ENCODE results near the gene RFFL. TPM values are rescaled to one million over a fixed set of nuclear protein-coding genes. Genes with fewer than 3 reads are reported as not detected.

RFFL gene
- total RNA-seq, 4 donors from 2014 or later: 16.7 to 43.8 (median 30.8) TPM

- ATAC-seq: no peak
- Histone ChIP-seq H3K4me1 (peaks cover 2 to 34% (median 5%) of the 10 kb centered on the region in 3 donors), H3K36me3 (no peaks in the 10 kb centered on the region), H3K27ac (no peak overlapping the region), H3K9me3 (no peaks in the 10 kb centered on the region), H3K27me3 (no peaks in the 10 kb centered on the region), H3K4me3 (no peak overlapping the region)
- 67 to 84% methylated on average over 3 to 8 of the region's 8 CpGs for WGBS, 2 donors (ENCODE audit: low coverage in 1 of 2)
- TF ChIP-seq EP300 (IDR thresholded peaks at IDR 0.05): no peak
- TF ChIP-seq POLR2AphosphoS5 (IDR thresholded peaks at IDR 0.05): no peak
- no peak for TF ChIP-seq POLR2A (IDR thresholded peaks at IDR 0.05)
- TF ChIP-seq, protein P1, sequence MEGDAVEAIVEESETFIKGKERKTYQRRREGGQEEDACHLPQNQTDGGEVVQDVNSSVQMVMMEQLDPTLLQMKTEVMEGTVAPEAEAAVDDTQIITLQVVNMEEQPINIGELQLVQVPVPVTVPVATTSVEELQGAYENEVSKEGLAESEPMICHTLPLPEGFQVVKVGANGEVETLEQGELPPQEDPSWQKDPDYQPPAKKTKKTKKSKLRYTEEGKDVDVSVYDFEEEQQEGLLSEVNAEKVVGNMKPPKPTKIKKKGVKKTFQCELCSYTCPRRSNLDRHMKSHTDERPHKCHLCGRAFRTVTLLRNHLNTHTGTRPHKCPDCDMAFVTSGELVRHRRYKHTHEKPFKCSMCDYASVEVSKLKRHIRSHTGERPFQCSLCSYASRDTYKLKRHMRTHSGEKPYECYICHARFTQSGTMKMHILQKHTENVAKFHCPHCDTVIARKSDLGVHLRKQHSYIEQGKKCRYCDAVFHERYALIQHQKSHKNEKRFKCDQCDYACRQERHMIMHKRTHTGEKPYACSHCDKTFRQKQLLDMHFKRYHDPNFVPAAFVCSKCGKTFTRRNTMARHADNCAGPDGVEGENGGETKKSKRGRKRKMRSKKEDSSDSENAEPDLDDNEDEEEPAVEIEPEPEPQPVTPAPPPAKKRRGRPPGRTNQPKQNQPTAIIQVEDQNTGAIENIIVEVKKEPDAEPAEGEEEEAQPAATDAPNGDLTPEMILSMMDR (IDR thresholded peaks at IDR 0.05): no peak
Observed at GRCh38 chr17:35086931-35087573, 23.5 kb upstream of the RFFL start.

DNA sequence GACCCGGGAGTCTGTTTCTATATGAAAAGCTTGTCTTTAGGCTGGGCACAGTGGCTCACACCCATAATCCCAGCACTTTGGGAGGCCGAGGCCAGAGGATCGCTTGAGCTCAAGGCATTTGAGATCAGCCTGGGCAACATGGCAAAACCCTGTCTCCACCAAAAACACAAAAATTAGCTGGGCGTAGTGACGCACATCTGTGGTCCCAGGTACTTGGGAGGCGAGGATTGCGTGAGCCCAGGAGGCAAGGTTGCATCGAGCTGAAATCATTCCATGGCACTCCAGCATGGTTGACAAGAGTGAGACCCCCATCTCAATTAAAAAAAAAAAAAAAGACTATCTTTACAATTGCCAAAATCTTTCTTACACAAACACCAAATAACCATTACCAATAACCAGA is 22.7 kb upstream of the RFFL start:
- no peaks in the 10 kb centered on the region for H3K36me3 ChIP-seq
- no peak overlapping the region for H3K27ac ChIP-seq
- H3K4me1 ChIP-seq: peaks cover 5 to 43% (median 6%) of the 10 kb centered on the region in 3 donors
- H3K4me3 ChIP-seq: no peak overlapping the region
- WGBS, 2 donors (ENCODE audit: low coverage in 1 of 2): 84 to 97% methylated on average over 6 to 7 of the region's 8 CpGs
- no peak for ATAC-seq
- no peaks in the 10 kb centered on the region for H3K9me3 ChIP-seq
- no peaks in the 10 kb centered on the region for H3K27me3 ChIP-seq
- TF ChIP-seq POLR2AphosphoS5 (IDR thresholded peaks at IDR 0.05) (no peak), POLR2A (IDR thresholded peaks at IDR 0.05) (no peak), EP300 (IDR thresholded peaks at IDR 0.05) (no peak)
- TF ChIP-seq, protein P1 (IDR thresholded peaks at IDR 0.05): no peak

- H3K27ac ChIP-seq: no peak overlapping the region
- TF ChIP-seq, protein P1 (IDR thresholded peaks at IDR 0.05): no peak
- TF ChIP-seq POLR2AphosphoS5 (IDR thresholded peaks at IDR 0.05) (no peak), POLR2A (IDR thresholded peaks at IDR 0.05) (no peak), EP300 (IDR thresholded peaks at IDR 0.05) (no peak)
- H3K27me3 ChIP-seq: no peaks in the 10 kb centered on the region
- H3K9me3 ChIP-seq: no peaks in the 10 kb centered on the region
- H3K36me3 ChIP-seq: no peaks in the 10 kb centered on the region
- no peak for ATAC-seq
- peaks cover 5 to 45% (median 6%) of the 10 kb centered on the region in 3 donors for H3K4me1 ChIP-seq
- no peak overlapping the region for H3K4me3 ChIP-seq
- 53 to 56% methylated on average over 2 of the region's 2 CpGs for WGBS, 2 donors (ENCODE audit: low coverage in 1 of 2)
Observed at GRCh38 chr17:35084987-35085386, 21.5 kb upstream of the RFFL start.

- Histone ChIP-seq H3K27ac (no peak overlapping the region), H3K27me3 (no peaks in the 10 kb centered on the region), H3K4me1 (peaks cover 4 to 34% (median 6%) of the 10 kb centered on the region in 3 donors), H3K4me3 (no peak overlapping the region), H3K36me3 (no peaks in the 10 kb centered on the region), H3K9me3 (no peaks in the 10 kb centered on the region)
- 82 to 83% methylated on average over 2 of the region's 2 CpGs for WGBS, 2 donors (ENCODE audit: low coverage in 1 of 2)
- TF ChIP-seq POLR2A (IDR thresholded peaks at IDR 0.05) (no peak), EP300 (IDR thresholded peaks at IDR 0.05) (no peak), POLR2AphosphoS5 (IDR thresholded peaks at IDR 0.05) (no peak)
- TF ChIP-seq, protein P1 (IDR thresholded peaks at IDR 0.05): no peak
- ATAC-seq: no peak
Observed at GRCh38 chr17:35083071-35083470, 19.6 kb upstream of the RFFL start.

- H3K9me3 ChIP-seq: no peaks in the 10 kb centered on the region
- no peak overlapping the region for H3K4me3 ChIP-seq
- 13 to 37% methylated on average over 3 of the region's 3 CpGs for WGBS, 2 donors (ENCODE audit: low coverage in 1 of 2)
- H3K36me3 ChIP-seq: no peaks in the 10 kb centered on the region
- H3K4me1 ChIP-seq: peaks cover 0 to 25% (median 6%) of the 10 kb centered on the region in 3 donors
- no peak overlapping the region for H3K27ac ChIP-seq
- TF ChIP-seq POLR2AphosphoS5 (IDR thresholded peaks at IDR 0.05) (peak; percentile 50), POLR2A (IDR thresholded peaks at IDR 0.05) (no peak)
- ATAC-seq: no peak
- H3K27me3 ChIP-seq: no peaks in the 10 kb centered on the region
Observed at GRCh38 chr17:35082073-35082657, 18.7 kb upstream of the RFFL start.
